Putamen (tissue), 1 donor: ENCODE measurements around the gene TBRG1.

Experiments
- DNase-seq: peaks from one replicate; pipeline ENCODE4 v3.0.0-alpha.2; 2016; ENCODE audit warnings: low spot score

Gene TBRG1

GRCh38 chr11:124612567-124613246, 10.0 kb upstream of the TBRG1 start:
- no peak for DNase-seq

GRCh38 chr11:124618863-124619262, 3.8 kb upstream of the TBRG1 start:
- no peak for DNase-seq

DNA sequence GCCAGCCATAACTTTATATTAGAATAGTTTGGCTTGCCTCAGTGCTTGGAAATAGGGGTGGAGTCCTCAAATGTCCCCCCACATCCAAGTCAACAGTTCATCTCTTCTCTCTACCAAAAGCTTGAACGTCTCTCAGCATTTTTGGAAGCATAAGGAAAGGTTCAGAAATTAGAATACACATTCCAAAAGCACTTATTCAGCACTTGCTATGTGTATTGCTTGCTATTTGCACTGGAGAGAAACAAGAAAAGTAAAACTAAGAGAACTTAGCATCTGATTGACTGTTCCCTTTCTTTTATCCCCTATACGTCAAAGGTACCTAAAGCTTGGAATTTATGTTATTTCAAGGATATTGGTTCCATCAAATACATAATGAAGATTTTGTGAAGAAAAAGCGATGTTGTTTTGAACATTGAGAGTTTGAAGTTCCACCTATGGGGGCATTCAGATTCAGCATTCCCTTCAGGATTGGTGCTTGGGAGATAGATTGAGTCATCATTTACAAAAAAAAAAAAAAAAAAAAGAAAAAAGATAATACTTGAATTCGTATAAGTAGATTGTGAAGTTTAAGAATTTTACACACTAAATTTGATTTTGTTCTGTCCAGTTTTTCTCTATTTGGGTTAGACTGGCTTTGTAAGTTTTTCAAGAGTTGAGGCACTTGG, 1.3 kb downstream of the TBRG1 start:
- DNase-seq, result no peak

- DNase-seq, result no peak
These were observed 3.0 kb downstream of the TBRG1 start for GRCh38 chr11:124625504-124626168.

GRCh38 chr11:124627546-124627945, 4.9 kb downstream of the TBRG1 start:
- DNase-seq, result no peak

DNA sequence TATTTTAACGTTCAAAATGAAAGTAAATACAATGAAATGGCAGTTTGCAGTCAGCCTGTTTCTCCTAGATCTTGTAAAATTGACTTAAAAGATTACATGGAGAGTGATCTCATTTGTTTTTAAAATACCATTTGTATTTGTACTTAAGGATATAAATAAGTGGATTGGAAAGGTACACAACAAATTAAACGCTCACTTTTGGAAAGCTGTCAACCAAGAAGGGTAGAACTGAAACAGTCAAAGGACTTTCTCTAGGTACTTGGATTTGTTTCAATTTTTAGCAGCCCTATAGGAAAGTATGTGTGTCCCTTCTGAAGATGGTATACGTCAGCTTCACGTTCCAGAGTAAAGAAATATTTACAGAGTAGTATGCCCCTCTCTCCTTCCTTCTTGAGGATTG, 7.3 kb downstream of the TBRG1 start:
- DNase-seq, result no peak

DNA sequence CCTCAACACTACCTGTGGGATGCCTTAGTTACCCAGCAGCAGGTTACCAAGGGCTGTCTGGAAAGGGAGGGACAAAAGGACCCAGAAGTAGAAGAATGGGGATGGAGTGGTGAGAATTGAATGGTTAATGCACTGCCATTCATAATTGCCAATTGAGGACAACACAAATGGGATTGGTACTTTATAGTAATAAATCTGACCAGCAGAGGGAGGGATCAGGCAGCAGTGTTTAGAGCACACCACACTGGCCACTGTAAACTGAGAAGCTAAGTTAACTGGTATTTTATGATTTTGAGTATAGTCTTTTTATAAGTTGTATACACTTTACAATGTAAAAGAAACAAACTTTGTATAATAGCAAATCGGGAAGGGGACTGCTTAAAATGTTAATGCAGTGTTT, 10.7 kb downstream of the TBRG1 start:
- DNase-seq, result no peak

DNA sequence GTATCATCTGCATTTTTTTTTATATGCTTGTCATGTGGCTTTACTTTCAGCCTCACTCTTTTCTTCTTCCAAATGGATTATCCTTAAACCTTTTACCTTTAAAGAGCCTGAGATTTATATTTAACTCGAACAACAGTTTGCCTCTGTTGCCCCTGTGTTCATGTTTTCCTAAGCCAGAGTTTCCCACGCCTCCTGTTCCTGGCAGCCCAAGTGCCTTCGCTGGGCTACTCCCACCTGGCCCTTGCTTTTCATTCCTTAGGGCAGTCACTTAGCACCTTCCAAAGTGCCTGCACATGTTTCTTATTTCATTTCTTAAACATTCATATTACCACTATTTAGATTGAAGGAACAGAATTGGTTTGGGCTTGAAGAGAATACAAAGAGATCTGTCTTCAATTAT, 13.3 kb downstream of the TBRG1 start:
- no peak for DNase-seq

- no peak for DNase-seq
These were observed 15.8 kb downstream of the TBRG1 start for GRCh38 chr11:124638500-124638899.

- no peak for DNase-seq
These were observed 16.5 kb downstream of the TBRG1 start for GRCh38 chr11:124639186-124639585.

DNA sequence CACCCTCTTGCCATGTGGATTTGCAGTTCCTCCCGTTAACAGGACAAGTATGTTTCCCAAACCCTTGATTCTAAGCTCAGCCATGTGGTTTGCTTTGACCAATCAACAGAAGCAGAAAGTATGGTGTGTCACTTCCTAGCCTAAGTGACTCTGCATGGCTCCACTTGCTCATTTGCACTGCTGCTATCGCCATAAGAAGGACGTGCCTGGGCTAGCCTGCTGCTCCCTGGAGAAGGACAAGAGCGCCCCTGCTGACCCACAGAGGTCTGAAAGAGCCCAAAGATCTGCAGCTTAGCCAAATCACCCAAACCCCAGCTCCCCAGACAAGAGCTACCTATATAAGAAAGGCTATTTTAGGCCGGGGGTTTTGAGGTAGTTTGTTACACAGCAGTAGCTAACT, 18.0 kb downstream of the TBRG1 start:
- no peak for DNase-seq

DNA sequence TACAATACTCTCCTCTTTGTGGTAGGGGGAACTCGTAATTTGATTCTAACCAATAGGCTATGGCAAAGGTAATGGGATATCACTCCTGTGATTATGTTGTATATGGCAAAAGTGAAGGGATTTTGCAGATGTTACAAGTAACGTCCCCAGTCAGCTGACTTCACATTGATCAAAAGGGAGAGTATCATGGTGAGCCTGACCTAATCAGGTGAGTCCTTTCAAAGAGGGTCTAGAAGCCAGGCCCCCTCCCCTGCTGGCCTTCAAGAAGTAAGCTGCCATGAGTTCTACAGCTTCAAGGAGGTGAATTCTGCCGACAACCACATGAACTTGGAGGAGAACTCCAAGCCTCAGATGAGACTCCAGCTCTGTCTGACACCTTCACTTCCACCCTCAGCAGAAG, 20.0 kb downstream of the TBRG1 start:
- no peak for DNase-seq

DNA sequence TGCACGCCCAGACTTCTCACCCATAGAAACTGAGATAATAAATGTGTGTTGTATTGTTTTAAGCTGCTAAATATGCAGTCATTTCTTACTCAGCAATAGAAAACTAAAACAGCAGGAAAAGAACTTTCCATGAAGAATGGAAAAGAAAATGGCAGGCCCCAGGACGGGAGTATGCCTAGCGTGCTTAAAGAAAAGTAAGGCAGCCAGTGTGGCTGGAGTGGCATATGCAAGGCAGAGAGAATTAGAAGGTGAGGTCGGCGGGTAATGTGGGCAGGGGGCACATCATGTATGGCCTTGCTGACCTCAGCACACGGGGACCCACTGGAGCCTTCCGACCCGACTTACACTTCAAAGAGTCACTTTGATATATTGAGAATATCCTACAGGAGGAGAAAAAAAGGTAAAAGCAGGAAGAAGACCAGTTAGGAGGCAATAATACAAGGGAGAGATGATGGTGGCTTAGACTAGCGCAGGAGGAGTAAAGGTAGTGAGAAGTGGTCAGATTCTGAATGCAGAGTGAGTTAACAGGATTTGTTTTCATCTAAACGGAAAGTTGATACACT, 20.5 kb downstream of the TBRG1 start:
- no peak for DNase-seq

DNA sequence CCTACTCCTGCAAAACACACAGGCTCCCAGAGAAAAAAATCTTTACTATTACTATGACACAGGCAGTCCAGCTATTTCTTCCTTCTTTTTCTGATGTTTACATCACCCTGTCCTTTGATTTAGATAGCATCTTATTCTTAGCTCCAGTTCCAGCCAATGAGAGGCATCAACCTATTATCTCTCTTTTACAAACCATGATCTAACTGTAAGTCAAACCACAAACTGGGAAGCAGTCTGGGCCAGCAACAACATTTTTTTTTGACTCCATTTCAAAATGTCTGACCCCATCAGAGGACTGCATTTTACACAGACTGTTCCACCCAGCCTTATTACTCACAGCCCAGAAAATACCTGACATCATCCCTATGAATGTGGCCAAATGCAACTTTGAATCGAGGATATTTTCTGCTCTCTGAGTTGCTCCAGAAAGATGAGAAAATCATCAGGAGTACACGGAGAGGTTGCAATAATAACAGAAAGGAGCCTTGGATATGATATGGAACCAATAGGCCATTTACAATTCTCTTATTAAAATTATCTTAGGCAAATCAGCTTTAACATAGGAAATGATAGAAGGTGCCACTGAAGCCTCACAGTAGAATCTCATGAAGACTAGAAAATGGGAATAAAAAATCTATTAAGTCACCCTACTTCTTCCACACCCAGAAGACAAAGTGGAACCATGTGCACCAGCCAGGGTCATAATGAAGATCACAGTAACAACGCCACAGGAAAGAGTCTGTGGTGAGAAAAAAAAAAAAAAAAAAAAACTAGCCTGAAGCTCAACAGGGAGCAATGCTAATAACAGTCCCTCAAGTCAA, 21.2 kb downstream of the TBRG1 start:
- DNase-seq, result no peak

- DNase-seq, result peak; percentile 69
These were observed 22.0 kb downstream of the TBRG1 start for GRCh38 chr11:124644426-124645280.

DNA sequence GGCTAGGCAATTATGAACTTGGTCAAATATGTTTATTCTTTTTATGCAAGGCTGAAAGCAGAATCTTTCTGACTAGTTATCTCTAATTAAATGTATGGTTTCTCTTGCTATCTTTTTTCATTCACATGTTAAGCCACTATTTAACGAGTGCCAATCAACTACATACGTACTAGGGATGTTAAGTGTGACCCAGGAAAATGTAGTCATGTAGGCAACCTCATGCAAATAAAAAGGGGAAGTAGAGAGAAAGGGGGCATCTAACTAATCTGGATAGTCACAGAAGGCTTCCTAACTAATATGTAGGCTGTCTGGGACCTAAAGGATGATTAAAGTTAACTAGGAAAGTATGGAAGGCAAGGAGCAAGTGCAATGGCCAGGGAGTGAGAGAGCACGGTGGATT, 23.5 kb downstream of the TBRG1 start:
- DNase-seq, result no peak

- no peak for DNase-seq
These were observed 25.9 kb downstream of the TBRG1 start for GRCh38 chr11:124648610-124649009.

DNA sequence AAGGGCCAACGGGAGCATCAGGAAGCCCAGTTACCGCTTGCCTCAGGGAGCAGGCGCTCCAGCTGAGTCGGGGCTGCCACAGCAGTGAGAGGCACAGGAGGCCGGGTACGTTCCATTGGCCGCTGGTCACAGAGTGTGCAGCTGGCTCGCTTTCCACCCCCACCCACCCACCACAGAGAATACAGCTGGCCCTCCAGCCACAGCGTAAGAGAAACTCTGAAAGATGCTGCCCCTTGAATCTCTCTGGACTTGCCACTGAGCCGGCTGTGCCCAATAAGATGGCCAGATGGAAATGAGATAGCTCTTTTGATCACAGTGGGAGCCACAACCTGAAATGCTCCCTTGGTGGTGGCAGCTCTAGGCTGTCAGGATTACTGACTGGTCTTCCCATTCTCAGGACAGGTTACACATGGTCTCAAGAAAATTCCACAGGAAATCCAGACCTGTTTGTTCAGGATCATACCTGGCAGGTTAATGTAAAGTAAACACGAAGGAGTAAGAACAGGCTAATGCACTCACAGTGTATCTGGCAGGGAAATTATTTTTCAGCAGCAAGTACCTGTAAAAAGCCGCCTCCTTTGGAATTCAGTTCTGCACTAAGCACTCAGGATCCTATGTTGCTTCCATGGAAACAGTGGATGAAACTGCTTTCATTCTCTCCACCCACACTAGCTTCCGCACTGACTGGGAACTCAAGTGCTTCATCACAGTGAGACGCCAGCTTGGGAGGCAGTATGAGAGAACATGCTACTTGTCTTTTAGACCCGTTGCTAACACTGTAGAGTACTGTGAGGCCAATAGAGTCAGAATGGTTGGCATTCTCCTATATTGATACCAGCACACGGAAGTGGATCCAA, 34.3 kb downstream of the TBRG1 start:
- peak; percentile 82 for DNase-seq

- DNase-seq, result no peak
These were observed 35.2 kb downstream of the TBRG1 start for GRCh38 chr11:124657904-124658303.

DNA sequence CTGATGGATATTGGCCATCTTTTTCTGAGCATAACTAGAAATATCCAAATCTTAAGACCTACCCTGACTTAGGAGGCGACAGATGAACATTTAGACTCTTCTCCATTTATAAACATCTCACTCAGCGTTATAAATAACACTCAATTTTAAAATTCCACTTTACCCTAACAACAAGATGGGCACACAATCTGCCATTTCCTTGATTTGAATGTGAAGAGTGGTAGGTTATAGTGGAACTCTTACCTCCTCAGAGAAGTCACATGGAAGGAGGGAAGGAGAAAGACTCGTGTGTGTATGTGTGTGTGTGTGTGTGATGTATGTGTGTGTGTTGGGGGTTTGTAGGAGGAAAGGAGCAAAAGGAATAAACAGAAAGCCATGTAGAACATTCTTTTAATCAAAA, 35.8 kb downstream of the TBRG1 start:
- no peak for DNase-seq
